ENCODE data around the gene SPECC1. TPM values are rescaled to one million over a fixed set of nuclear protein-coding genes. Genes with fewer than 3 reads are reported as not detected.
"Not testable (repeated sequence)": the region's sequence is repeated elsewhere in the genome, so short reads cannot be mapped to it uniquely, and the experiment has no call there.

Gene SPECC1
- total RNA-seq, 2 donors from 2014 or later = 10.3 to 13.5 TPM

GRCh38 chr17:20097330-20097729 is 88.2 kb downstream of the SPECC1 start:
- H3K9me3 ChIP-seq = no peaks in the 10 kb centered on the region
- H3K27me3 ChIP-seq = no peaks in the 10 kb centered on the region
- DNase-seq (ENCODE audit: low spot score) = no peak
- H3K4me3 ChIP-seq = no peak overlapping the region
- H3K27ac ChIP-seq = no peak overlapping the region
- TF ChIP-seq CTCF (IDR thresholded peaks at IDR 0.05) = no peak
- H3K4me1 ChIP-seq = peaks cover 0 to 21% of the 10 kb centered on the region in 2 donors
- H3K36me3 ChIP-seq = no peaks in the 10 kb centered on the region

- Histone ChIP-seq H3K36me3 (no peaks in the 10 kb centered on the region), H3K4me3 (no peak overlapping the region), H3K4me1 (peaks cover 0 to 21% of the 10 kb centered on the region in 2 donors), H3K27ac (no peak overlapping the region), H3K9me3 (no peaks in the 10 kb centered on the region), H3K27me3 (no peaks in the 10 kb centered on the region)
- no peak for DNase-seq (ENCODE audit: low spot score)
- TF ChIP-seq CTCF (IDR thresholded peaks at IDR 0.05) = no peak
Measured at GRCh38 chr17:20098314-20098713, 89.2 kb downstream of the SPECC1 start.

GRCh38 chr17:20100806-20101205 is 91.6 kb downstream of the SPECC1 start:
- H3K27me3 ChIP-seq; H3K36me3 ChIP-seq; H3K4me1 ChIP-seq; H3K4me3 ChIP-seq; DNase-seq (ENCODE audit: low spot score); H3K9me3 ChIP-seq; H3K27ac ChIP-seq: not testable (repeated sequence)

GRCh38 chr17:20103454-20104446 is 94.6 kb downstream of the SPECC1 start:
- no peaks in the 10 kb centered on the region for H3K9me3 ChIP-seq
- no peak overlapping the region for H3K4me3 ChIP-seq
- H3K36me3 ChIP-seq = no peaks in the 10 kb centered on the region
- no peak for TF ChIP-seq CTCF (IDR thresholded peaks at IDR 0.05)
- H3K27me3 ChIP-seq = no peaks in the 10 kb centered on the region
- H3K4me1 ChIP-seq = no peaks in the 10 kb centered on the region
- H3K27ac ChIP-seq = no peak overlapping the region
- no peak for DNase-seq (ENCODE audit: low spot score)

GRCh38 chr17:20105539-20106280 is 96.6 kb downstream of the SPECC1 start:
- no peaks in the 10 kb centered on the region for H3K4me1 ChIP-seq
- no peaks in the 10 kb centered on the region for H3K9me3 ChIP-seq
- TF ChIP-seq CTCF (IDR thresholded peaks at IDR 0.05) = no peak
- no peak overlapping the region for H3K27ac ChIP-seq
- H3K36me3 ChIP-seq = peaks cover 5% of the 10 kb centered on the region
- no peak for DNase-seq (ENCODE audit: low spot score)
- no peak overlapping the region for H3K4me3 ChIP-seq
- H3K27me3 ChIP-seq = no peaks in the 10 kb centered on the region

- not testable (repeated sequence) for H3K36me3 ChIP-seq; H3K27me3 ChIP-seq; H3K27ac ChIP-seq; DNase-seq (ENCODE audit: low spot score); H3K4me1 ChIP-seq; H3K9me3 ChIP-seq; H3K4me3 ChIP-seq
Measured at GRCh38 chr17:20106446-20106845, 97.3 kb downstream of the SPECC1 start.
